Skeletal muscle tissue (tissue), 4 donors: ENCODE measurements around the gene OR6B2. TPM values are rescaled to one million over a fixed set of nuclear protein-coding genes. Genes with fewer than 3 reads are reported as not detected.

Experiments
- H3K27ac ChIP-seq: one replicate; pipeline ENCODE4 v1.7.0; 2013; ENCODE audit warnings: mild to moderate bottlenecking, low read depth, low read length, inconsistent platforms
- H3K27me3 ChIP-seq, 3 donors: one replicate each; pipeline ENCODE4 v1.7.0; 2013; ENCODE audit warnings: low read length in 3 of 3; ENCODE audit not compliant: control insufficient read depth in 3 of 3, insufficient read depth in 3 of 3
- H3K36me3 ChIP-seq, 3 donors: one replicate each; pipeline ENCODE4 v1.7.0; 2013; ENCODE audit warnings: low read length in 3 of 3; ENCODE audit not compliant: control insufficient read depth in 3 of 3, insufficient read depth in 3 of 3
- H3K4me1 ChIP-seq, 3 donors: one replicate each; pipeline ENCODE4 v1.7.0; 2013; ENCODE audit warnings: low read length in 3 of 3, mild to moderate bottlenecking in 3 of 3; ENCODE audit not compliant: control insufficient read depth in 3 of 3, insufficient read depth in 3 of 3
- H3K4me3 ChIP-seq, 3 donors: one replicate each; pipeline ENCODE4 v1.7.0; 2013; ENCODE audit warnings: low read length in 3 of 3
- H3K9ac ChIP-seq, 3 donors: one replicate each; pipeline ENCODE4 v1.7.0; 2013; ENCODE audit warnings: low read length in 3 of 3, mild to moderate bottlenecking in 3 of 3, moderate library complexity in 2 of 3, low read depth in 1 of 3
- H3K9me3 ChIP-seq, 3 donors: one replicate each; pipeline ENCODE4 v1.7.0; 2013; ENCODE audit warnings: low read length in 3 of 3; ENCODE audit not compliant: control insufficient read depth in 3 of 3
- total RNA-seq: library from RNA; depleted of rRNA; stranded (reverse); fragments of >200 nt; gene quantifications from one replicate; pipeline ENCODE4 v1.2.3, GENCODE V29; 2014
- donor health status: Osteomylitis.

OR6B2 gene
- total RNA-seq, 1 donor from 2014 or later = not detected

DNA sequence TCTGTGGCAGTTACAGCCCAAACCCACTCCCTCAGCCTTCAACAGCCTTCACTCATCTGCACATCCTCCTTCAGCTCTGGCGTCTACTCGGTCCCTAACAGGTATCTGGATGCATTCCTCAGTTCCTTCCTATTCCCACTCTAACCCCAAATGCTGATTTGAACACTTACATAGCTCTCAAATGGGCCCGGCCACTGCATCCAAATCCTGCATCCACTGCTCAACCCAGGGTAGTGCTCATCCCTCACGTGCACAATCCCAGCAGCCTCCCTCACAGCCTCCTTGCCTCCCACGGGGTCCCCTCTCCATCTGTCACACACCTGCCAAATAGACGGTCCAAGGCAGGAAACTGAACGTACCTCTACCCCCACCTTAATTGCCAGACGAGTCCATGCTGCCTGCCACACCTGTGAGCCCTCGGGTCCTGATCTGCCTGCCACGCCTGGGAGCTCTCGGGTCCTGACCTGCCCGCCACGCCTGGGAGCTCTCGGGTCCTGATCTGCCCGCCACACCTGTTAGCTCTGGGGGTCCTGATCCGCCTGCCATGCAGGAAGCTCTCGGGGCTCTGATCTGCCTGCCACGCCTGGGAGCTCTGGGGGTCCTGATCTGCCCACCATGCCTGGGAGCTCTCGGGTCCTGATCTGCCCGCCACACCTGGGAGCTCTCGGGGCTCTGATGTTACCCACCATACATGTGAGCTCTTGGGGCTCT lies 13.2 kb upstream of the OR6B2 start:
- no peaks in the 10 kb centered on the region for H3K36me3 ChIP-seq
- no peak overlapping the region for H3K9ac ChIP-seq

DNA sequence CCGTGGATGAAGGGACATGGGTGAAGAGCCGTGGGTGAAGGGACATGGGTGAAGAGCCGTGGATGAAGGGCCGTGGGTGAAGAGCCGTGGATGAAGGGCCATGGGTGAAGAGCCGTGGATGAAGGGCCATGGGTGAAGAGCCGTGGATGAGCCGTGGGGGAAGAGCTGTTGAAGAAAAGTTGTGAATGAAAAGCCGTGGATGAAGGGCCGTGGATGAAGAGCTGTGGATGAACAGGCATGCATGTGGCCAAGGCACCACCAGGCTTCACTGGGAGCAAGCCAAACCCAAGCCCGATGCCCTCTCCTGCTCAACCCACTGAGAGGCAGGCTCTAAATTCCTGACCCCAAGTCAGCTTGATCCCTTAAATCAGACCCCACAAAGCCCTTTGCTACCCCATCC lies 12.5 kb upstream of the OR6B2 start:
- Histone ChIP-seq H3K27me3 (peaks cover 24 to 44% (median 31%) of the 10 kb centered on the region in 3 donors), H3K4me3 (no peak overlapping the region), H3K4me1 (no peaks in the 10 kb centered on the region), H3K36me3 (no peaks in the 10 kb centered on the region), H3K9ac (no peak overlapping the region), H3K9me3 (no peaks in the 10 kb centered on the region), H3K27ac (no peak overlapping the region)

More for the DNA sequence above, 13.2 kb upstream of the OR6B2 start:
- H3K27me3 ChIP-seq = peaks cover 28 to 49% (median 36%) of the 10 kb centered on the region in 3 donors
- no peak overlapping the region for H3K27ac ChIP-seq
- H3K9me3 ChIP-seq = no peaks in the 10 kb centered on the region
- no peaks in the 10 kb centered on the region for H3K4me1 ChIP-seq
- H3K4me3 ChIP-seq = no peak overlapping the region

DNA sequence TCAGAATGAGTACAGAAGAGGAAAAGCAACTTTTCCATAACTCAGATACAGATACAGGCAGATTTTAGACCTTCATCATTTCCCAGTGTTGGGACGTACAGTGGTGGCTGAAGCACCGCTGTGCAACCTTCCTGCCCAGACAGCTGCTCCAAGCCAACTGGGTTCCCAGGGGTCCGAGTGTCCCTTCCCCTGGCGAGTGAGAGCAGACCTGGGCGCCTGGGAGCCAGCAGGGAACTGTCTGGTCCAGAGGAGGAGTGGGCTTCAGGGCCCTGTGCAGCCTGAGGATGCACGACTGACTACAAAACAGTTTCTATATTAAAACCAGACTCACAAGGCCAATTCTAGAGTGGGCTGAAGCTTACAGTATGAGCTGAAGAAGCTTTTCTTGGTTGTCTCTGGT lies 11.1 kb upstream of the OR6B2 start:
- H3K36me3 ChIP-seq = no peaks in the 10 kb centered on the region
- H3K4me3 ChIP-seq = no peak overlapping the region
- H3K9ac ChIP-seq = no peak overlapping the region
- no peak overlapping the region for H3K27ac ChIP-seq
- no peaks in the 10 kb centered on the region for H3K9me3 ChIP-seq
- no peaks in the 10 kb centered on the region for H3K4me1 ChIP-seq
- H3K27me3 ChIP-seq = peaks cover 15 to 37% (median 24%) of the 10 kb centered on the region in 3 donors

GRCh38 chr2:240037358-240037757 lies 7.1 kb upstream of the OR6B2 start:
- no peaks in the 10 kb centered on the region for H3K4me1 ChIP-seq
- H3K9me3 ChIP-seq = no peaks in the 10 kb centered on the region
- no peak overlapping the region for H3K9ac ChIP-seq
- H3K36me3 ChIP-seq = no peaks in the 10 kb centered on the region
- no peak overlapping the region for H3K4me3 ChIP-seq
- peaks cover 20 to 32% (median 22%) of the 10 kb centered on the region in 3 donors for H3K27me3 ChIP-seq
- no peak overlapping the region for H3K27ac ChIP-seq

GRCh38 chr2:240033330-240033678 lies 3.1 kb upstream of the OR6B2 start:
- peaks cover 15 to 22% (median 17%) of the 10 kb centered on the region in 3 donors for H3K27me3 ChIP-seq
- H3K36me3 ChIP-seq = no peaks in the 10 kb centered on the region
- H3K27ac ChIP-seq = no peak overlapping the region
- no peak overlapping the region for H3K4me3 ChIP-seq
- H3K9ac ChIP-seq = no peak overlapping the region
- no peaks in the 10 kb centered on the region for H3K9me3 ChIP-seq
- no peaks in the 10 kb centered on the region for H3K4me1 ChIP-seq

- H3K27ac ChIP-seq = no peak overlapping the region
- H3K9ac ChIP-seq = no peak overlapping the region
- no peaks in the 10 kb centered on the region for H3K36me3 ChIP-seq
- no peak overlapping the region for H3K4me3 ChIP-seq
- H3K4me1 ChIP-seq = no peaks in the 10 kb centered on the region
- H3K9me3 ChIP-seq = no peaks in the 10 kb centered on the region
- peaks cover 15 to 22% (median 17%) of the 10 kb centered on the region in 3 donors for H3K27me3 ChIP-seq
Observed at GRCh38 chr2:240032406-240033329, 2.4 kb upstream of the OR6B2 start.

GRCh38 chr2:240024766-240025165 lies 5.5 kb downstream of the OR6B2 start:
- H3K27me3 ChIP-seq = no peaks in the 10 kb centered on the region
- peak overlapping the region; percentile 83 to 99 (median 97) for H3K9ac ChIP-seq
- H3K36me3 ChIP-seq = peaks cover 15 to 19% (median 18%) of the 10 kb centered on the region in 3 donors
- peaks cover 14 to 25% (median 16%) of the 10 kb centered on the region in 3 donors for H3K4me1 ChIP-seq
- peak overlapping the region; percentile 73 for H3K27ac ChIP-seq
- no peaks in the 10 kb centered on the region for H3K9me3 ChIP-seq
- H3K4me3 ChIP-seq = peak overlapping the region; percentile 75 to 99 (median 92)

DNA sequence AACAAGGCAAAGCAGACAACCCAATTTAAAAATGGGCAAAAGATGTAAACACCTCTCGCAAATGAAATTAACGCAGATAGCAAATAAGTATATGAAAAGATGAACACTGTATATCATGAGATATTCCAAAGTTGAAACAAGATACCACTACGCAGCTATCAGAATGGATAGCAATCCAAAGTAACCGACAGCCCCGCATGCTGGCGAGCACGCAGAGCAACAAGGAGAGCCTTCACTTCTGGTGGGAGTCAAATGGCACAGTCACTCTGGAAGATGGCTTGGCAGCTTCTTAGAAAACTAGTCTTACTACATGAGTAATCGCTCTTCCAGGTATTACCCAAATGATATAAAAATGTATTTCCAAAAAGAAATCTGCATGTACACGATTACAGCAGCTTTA lies 6.4 kb downstream of the OR6B2 start:
- Histone ChIP-seq H3K27ac (no peak overlapping the region), H3K27me3 (no peaks in the 10 kb centered on the region), H3K9me3 (no peaks in the 10 kb centered on the region), H3K4me1 (peaks cover 14 to 25% (median 16%) of the 10 kb centered on the region in 3 donors), H3K36me3 (peaks cover 21 to 24% (median 22%) of the 10 kb centered on the region in 3 donors), H3K9ac (peak overlapping the region; percentile 83 to 99 (median 97)), H3K4me3 (peak overlapping the region; percentile 75 to 99 (median 92))

DNA sequence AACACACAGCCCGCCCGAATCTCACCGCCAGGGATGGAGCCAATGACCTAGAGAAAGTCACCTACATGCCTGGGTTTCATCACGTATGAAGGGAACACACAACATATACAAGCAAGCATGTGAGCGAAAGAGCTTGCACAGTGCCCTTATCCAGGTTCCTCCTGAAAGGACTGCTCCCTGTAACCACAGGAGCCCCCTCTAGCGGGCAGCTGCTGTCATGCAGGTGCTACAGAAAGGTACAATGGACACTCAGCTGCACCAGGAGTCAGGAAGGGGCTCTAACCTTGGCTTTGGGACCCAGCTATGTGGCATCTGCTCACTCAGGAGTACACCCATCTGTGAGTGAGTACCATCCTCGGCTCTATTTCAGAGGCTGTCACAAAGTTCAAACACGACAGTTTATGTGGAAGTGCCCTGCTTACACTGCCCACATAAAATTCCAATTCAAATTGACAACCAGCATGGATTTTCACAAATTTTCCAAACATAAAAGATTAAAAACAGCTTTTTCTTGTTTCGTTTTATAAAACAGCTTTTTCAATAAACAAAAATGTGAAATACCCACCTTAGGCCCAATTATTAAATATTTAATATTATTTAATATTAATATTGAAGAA lies 8.6 kb downstream of the OR6B2 start:
- no peak overlapping the region for H3K27ac ChIP-seq
- H3K27me3 ChIP-seq = no peaks in the 10 kb centered on the region
- H3K9ac ChIP-seq = peak overlapping the region in 1 of 3 donors; percentile 17
- peaks cover 41 to 44% (median 43%) of the 10 kb centered on the region in 3 donors for H3K36me3 ChIP-seq
- H3K4me3 ChIP-seq = no peak overlapping the region
- peaks cover 14 to 25% (median 16%) of the 10 kb centered on the region in 3 donors for H3K4me1 ChIP-seq
- no peaks in the 10 kb centered on the region for H3K9me3 ChIP-seq
